HG02759 (cell line): ENCODE data around the gene UBLCP1.
"Not testable (repeated sequence)": the region's sequence is repeated elsewhere in the genome, so short reads cannot be mapped to it uniquely, and the experiment has no call there.

Experiments used
- ATAC-seq: cut with Tn5 transposase; IDR thresholded peaks from one replicate; pipeline ENCODE4 v1.9.1; 2021; ENCODE audit warnings: mild to moderate bottlenecking, moderate library complexity; ENCODE audit not compliant: unreplicated experiment

Gene UBLCP1

DNA sequence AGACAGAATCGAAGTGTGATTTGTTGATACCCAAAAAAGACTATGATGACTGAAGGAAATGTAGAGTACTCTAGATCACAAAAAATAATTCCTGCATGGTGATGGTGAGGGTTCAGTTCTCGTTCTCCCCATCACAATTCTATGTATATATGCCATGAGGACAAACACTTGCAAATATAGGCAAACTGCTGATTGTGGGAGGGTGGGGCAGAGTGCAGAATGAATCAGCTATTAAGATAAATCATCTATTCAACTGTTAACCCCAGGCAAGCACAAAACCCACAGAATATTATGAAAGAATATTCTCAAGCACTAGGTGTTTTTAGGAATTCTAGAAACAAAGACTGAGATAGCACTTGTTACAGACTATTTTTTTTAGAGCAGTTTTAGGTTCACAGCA, 13.9 kb upstream of the UBLCP1 start:
- ATAC-seq, result no peak

DNA sequence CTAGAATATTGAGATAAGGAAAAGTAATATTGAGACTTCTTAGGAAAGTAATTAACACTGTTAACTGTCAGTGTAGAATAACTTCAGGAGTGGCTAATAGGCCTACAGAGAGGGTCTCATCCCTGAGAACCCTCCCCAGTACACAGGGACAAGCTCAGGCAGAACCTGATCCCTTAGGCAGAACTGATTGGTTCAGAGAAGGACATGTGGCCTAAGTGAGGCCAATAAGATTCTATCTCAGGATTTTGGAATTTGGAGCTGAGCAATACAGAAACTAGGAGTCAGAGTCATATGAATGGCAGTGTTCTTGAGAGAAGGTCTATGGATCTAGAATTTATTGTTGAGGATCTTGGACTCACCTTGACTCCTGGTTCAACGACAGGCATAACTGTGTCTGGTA, 10.9 kb upstream of the UBLCP1 start:
- ATAC-seq, result no peak

DNA sequence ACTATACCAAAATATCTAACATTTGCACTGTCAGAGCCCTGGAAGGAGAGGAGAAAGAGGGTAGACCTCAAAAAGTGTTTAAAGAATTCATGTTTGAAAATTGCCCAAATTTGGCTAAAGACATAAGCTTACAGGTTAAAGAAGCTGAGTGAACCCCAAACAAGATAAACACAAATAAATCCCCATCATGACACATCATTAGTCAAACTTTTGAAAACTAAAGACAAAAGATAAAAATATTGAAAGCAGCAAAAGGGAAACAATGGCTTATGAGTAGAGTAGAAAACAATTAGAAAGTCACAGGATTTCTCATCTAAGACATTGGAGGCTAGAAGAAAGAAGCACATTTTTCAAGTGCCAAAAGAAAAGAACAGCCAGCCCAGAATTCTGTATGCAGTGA, 6.1 kb upstream of the UBLCP1 start:
- ATAC-seq, result no peak

DNA sequence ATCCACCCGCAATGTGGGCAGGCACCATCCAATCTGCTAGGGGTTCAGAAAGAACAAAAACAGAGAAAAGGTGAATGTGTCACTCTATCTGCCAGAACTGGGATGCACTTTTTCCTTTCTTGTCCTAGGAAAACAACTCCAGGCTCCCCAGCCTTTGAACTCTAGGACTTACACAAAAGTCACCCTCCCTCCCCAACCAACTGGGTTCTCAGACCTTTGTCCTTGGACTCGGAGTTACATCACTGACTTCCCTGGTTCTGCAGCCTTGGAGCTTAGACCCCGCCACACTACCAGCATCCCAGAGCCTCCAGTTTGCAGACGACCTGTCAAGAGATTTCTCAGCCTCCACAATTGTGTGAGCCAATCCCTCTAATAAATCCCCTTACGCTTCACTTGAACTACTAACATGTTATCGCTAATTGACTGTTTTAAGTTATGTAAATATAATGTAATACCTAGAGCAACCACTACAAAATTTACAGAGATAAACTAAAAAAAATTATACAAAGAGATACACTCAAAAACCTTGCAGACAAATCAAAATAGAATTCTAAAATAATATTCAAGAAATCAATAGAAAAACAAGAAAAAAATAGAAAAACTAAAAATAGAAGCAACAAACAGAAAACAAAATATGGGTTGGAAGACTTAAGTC, 5.3 kb upstream of the UBLCP1 start:
- ATAC-seq, result no peak

DNA sequence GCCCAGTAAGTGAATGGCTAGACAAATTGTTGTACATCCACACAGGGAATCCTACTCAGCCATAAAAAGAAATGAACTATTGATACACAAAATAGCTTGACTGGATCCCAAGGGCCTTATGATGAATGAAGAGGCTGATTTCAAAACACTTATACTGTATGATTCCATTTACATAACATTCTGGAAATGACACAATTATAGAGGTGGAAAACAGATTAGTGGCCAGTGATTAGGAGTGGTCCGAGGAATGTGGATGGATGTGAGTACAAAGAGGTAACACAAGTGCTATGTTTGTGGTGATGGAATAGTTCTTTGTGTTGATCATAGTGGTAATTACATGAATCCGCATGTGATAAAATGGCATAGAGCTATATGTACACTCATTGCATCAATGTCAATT, 4.7 kb upstream of the UBLCP1 start:
- no peak for ATAC-seq

DNA sequence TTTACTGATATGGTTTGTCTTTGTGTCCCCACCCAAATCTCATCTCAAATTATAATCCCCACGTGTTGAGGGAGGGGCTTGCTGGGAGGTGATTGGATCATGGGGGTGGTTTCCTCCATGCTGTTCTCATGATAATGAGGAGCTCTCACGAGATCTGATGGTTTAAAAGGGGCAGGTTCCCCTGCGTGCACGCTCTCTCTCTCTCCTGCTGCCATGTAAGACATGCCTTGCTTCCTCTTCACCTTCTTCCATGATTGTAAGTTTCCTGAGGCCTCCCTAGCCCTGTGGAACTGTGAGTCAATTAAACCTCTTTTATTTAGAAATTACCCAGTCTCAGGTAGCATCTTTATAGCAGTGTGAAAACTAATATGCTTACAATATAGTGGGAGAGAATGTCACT, 2.9 kb upstream of the UBLCP1 start:
- not testable (repeated sequence) for ATAC-seq

DNA sequence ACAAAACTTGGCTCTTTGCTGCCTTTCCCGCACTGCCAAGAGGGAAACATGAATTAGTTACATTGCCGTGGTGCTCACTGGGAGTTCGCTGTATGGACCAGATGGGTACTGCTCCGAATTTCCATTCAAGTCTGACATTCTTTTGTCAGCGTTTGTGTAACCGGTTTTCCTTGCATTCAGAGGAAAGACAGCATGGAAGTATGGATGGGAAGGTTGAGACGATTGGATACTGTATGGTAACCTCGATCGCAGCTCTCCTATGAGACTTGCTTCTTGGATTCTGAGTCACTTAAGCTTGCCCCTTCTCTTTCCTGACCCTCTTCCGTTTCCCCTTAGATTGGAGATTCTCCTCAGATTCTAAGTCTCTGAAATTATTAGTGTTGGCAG, 625 bp upstream of the UBLCP1 start:
- ATAC-seq, result peak; percentile 22

DNA sequence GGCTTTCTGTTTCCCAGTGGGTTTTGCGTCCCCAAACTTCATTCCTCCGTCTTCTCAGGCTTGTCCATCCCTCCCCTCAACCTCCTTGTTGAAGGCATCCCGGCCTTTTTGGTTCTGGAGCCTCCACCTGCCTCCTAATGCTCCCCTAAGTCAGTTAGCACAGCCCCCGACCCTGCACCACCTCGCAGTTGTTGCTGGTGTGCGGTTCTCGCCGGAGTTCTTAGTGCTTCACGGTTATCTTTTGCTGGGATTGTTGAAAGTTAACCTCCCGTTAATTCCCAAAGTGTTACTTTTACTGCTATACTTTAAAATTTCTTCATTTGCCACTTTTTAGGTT, 447 bp downstream of the UBLCP1 start:
- peak; percentile 12 for ATAC-seq

DNA sequence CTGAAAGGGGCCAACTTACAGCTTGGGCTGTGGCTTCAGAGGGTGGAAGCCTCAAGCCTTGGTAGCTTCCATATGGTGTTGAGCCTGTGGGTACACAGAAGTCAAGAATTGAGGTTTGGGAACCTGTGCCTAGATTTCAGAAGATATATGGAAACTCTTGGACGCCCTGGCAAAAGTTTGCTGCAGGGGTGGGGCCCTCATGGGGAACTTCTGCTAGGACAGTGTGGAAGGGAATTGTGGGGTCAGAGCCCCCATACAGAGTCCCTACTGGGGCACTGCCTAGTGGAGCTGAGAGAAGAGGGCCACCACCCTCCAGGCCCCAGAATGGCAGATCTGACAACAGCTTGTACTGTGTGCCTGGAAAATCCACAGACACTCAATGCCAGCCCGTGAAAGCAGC, 3.7 kb downstream of the UBLCP1 start:
- not testable (repeated sequence) for ATAC-seq

DNA sequence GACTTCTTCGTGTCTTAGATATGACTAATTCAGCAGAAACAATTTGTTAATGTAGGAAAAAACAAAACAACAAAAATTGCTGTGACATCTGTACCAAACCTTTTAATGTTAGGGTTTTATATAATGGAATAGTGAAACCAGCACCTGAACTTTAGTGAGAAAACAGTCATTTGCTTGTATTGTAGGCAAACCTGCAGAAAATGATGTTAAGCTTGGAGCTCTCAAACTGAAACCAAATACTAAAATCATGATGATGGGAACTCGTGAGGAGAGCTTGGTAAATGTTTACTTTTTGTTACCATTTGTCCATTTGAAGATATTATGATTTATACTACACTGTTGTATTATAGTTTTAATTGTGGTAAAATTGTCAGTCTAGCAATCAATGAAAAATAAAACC, 6.6 kb downstream of the UBLCP1 start:
- ATAC-seq, result no peak

DNA sequence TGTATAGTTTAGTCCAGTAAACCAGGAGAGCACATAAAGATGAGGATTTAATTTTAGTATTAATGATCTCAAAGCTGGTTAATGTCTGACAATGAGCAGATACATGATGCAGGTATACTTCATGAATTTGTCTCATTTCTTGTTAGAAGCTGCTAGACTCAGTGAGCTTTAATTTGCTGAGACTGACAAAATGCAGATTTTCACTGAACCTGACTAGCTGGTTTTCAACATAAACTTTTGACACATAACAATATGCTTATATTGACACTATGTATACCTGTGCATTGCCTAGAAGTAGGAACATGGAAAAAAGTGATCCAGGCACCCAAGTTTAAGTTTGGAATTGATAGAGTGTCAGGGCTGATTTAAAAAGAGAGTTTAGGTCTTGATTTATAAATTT, 10.8 kb downstream of the UBLCP1 start:
- no peak for ATAC-seq

DNA sequence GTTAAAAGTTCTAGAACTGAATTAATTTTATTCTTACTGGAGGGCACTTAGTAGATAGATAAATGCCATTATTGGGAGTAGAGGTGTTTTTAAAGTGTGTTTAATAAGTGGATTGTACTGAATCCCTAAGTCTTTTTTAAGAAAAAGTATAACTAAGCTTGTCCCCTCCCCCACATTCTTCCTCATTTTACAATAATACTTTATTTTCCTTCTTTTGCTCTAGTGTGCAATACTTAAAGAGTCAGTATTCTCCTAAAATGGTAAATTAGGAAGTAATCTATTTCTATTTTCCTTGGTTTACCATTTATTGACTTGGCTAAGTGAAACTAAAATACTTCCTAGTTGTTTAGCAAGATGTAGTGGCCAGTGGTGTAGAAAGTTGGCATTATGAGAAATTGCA, 11.6 kb downstream of the UBLCP1 start:
- ATAC-seq, result no peak

DNA sequence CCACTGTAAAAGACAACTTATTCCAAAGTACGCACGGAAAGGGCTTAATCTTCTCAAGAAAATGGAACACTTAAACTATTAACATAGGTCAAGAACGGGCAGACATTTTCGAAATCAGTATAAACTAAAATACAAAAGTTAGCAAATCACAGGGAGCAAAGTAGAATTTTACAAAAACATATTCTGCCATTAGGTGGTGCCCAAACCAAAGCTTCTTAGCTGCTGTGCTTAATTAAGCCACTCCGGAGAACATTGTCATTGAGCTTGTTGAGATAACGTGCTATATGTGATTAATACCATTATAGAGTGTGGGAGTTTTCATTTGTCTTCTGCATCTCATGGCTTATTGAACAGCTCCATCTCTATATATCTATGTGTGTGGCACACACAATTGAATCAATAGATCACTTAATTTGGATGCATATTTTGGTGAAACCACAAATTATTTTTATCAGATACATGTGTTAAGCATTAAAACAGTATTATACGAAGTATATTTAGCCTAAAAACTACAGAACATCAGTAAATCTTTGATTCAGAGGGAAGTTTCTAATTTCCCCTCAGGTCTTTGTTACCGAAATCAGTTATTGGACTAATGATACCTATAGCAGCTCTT, 23.4 kb downstream of the UBLCP1 start:
- no peak for ATAC-seq

DNA sequence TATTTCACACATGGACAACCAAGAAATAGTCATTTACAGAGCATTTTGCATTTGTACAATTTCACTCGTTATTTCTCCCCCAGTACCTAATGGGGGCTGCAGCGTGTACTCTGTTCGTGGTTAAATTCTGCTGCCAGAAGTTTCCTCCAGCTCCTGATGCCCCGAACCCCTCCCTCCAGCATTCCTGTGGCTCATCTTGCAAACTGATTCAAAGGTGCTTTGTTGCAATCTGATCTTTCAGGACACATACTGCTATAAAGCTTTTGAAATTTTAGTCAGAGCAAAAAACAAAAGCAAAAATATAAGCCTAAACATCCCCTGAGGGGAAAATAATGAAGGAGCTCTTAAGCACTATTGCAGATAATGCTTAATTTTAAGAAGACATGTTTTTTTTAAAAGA, 27.7 kb downstream of the UBLCP1 start:
- no peak for ATAC-seq

DNA sequence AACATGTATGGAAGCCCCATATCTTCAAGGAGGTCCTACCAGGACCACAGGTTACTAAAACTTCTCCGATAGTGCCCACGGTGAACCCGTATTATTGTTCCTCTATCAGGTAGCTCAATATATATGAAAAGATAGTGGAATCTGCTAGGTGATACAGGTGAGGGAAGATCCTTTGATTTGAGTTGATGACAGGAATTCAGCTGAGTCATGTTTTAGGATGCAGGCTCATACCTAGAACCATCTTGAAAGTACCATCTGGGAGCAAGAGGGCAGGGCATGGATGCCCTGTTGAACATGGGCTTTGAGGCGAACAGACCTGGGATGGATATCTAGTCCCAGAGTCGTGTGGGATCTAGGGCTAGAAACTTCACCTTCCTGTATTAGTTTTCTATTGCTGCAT, 31.8 kb downstream of the UBLCP1 start:
- no peak for ATAC-seq

DNA sequence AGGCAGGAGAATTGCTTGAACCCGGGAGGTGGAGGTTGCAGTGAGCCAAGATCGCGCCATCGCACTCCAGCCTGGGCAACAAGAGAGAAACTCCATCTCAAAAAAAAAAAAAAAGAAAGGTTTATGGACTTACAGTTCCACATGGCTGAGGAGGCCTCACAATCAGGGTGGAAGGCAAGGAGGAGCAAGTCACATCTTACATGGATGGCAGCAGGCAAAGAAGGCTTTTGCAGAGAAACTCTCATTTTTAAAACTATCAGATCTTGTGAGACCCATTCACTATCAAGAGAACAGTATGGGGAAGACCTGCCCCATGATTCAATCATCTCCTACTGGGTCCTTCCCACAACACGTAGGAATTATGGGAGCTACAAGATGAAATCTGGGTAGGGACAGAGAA, 34.2 kb downstream of the UBLCP1 start:
- not testable (repeated sequence) for ATAC-seq

DNA sequence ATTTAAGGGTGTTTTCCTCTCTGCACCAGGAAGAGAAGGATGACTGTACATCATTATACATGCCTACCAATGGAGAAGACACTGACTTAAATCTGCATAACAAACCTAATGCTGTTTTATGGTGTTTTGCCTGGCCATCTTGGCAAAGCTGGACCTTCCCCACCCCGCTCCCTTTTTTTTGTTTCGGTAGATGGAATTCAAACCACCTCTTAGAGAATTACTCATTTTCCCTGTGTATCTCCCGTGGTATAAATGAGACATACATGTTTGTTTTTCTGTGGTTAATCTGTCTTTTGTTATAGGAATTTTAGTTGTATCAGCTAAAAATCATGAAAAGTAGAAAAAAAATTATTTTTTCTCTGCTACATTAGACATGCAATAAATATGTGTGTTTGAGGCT, 38.4 kb downstream of the UBLCP1 start:
- ATAC-seq, result no peak

DNA sequence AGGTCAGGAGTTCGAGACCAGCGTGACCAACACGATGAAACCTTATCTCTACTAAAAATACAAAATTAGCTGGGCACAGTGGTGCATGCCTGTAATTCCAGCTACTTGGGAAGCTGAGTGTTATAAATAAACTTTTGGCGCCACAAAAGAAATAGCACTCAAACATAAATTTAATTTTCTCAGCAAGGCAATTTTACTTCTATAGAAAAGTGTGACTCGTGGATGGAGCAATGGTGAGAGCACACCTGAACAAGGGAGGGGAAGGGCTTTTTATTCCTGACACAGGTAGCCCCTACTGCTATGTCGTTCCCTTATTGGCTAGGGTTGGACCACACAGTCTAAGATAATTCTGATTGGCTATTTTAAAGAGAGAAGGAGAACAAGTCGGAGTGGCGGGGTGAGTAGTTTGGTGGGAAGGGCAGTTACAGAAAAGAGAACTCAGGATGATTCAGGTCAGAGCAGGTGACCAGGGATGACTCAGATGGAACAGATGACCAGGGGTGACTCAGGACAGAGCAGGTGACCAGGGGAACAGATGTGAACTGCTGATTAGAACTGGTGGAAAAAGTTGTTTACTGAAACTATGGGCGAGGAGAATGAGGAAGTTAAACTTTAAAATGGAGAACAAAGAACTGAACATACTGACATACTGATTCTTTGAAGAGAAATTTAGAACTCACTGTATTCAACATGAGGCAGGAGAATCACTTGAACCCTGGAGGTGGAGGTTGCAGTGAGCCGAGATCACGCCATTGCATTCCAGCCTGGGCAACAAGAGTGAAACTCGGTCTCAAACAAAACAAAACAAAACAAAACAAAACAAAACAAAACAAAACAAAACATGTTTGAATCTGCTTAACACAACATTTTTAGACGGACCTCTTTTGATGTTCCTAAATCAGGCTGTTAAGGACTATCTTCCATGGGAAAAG, 39.1 kb downstream of the UBLCP1 start:
- not testable (repeated sequence) for ATAC-seq

DNA sequence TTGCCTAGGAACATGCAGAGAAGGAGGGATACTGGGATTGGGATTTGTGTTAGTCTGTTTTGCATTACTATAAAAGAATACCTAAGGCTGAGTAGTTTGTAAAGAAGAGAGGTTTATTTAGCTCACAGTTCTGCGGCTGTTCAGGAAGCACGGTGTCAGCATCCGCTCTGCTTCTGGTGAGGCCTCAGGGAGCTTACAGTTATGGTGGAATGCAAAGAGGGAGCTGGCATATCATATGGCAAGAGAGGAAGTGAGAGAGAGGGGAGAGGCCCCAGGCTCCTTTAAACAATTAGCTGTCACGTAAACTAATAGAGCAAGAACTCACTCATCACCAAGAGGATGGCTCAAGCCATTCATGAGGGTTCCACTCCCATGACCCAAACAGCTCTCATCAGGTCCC, 40.2 kb downstream of the UBLCP1 start:
- no peak for ATAC-seq

DNA sequence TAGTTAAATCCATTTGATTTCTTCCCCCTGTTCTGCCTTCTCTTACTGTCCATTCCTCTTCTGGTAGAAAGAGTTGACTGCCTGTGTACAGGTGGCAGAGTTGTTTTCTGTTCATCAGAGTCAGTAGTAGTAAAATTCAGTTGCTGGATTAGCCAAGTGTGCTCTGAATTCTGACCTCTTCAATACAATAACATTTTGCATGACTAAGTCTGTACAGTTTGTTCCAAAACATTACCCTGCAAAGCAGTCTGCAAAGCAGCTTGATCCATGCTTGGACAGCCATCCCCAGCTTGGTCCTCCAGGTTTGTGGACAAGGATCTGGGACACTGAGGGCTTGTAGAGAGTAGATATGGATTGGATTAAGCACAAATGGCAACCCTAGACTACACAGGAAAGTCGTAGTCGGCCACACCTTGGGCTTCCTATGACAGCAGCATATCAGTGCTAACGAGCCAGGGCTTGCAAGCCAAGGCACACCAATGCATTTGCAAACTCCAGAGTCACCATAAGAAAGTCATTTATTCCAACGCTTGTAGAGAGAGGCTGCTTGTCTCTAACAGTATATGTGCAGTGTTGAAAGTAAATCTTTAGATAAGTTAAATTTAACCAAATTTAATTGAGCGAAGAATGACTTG, 42.0 kb downstream of the UBLCP1 start:
- ATAC-seq, result no peak

DNA sequence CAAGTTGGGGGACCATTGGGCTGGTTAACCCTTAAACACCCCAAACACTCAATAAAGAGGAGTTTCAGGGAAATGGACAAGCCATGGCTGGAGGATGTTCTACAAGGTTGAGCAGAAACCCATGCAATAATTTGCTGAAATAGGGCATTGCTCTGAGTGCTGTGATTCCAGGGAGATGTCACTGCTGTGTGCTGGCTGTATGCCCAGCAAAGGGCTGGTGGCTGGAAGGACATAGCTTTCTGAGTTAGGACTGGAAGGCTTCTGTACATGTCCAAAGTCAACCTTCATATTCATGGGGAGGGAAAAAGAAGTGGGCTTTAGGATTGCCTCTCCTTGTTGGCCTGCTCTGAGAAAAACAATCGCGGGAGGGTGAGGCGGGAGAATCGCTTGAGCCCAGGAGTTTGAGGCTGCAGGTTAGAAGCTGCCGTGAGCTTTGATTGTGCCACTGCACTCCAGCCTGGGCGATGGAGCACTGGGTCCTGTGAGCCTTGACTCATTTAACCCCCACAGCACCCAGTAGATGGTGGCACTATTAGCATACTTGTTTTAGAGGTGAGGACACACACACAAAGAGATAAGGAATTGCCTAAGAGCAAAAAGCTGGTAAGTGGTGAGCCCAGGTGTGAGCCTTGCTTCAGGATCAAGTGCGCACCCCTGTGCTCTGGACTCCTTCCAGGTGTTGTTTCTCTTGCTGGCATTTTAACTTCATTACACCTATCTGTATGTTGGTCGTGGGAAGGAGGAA, 46.8 kb downstream of the UBLCP1 start:
- no peak for ATAC-seq
